ENCODE results near the gene AMER2. TPM values are rescaled to one million over a fixed set of nuclear protein-coding genes. Genes with fewer than 3 reads are reported as not detected.

The AMER2 gene
- polyA plus RNA-seq, 4 donors, result 0.22 to 0.40 (median 0.38) TPM

DNA sequence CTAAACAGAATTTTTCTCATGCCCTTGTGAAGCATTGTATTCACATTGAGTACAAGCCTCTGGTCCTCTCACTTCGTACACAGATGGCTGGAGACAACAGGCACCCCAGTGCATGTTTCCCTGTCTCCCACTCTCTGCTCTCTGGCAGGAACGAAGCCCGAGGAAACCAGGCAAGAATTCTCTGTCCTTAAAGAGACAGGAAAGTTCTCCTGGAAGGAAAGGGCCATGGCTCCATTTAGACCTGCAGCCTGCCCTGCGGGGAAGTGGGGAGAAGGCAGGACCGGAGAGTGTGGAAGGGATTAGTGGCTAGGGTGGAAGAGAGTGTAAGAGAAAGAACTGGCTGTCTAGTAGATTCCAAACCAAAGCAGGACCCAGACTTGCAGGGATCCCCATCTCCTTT is 15.5 kb upstream of the AMER2 start:
- no peak for DNase-seq (ENCODE audit: low read depth in 4 of 4, low spot score in 3 of 4)

DNA sequence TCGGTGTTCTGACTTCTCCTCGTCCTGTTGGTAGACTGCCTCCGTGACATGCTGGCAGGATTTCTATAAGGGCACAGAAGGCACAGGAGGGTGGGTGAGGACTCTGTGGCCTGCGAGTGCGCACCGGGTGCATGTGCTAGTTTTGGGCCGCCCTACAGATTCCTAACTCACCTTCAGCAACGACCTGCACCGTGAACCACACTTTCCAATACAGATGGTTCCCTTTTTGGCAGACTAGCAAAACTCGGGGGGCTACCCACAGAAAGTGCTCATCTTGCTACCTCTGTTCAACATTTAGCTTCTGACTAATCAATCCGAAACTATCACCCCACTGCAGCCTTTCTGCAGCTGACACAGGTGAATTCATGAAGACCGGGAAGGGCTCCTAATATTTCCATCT is 14.1 kb upstream of the AMER2 start:
- no peak for DNase-seq (ENCODE audit: low read depth in 4 of 4, low spot score in 3 of 4)

GRCh38 chr13:25181597-25181996 is 9.5 kb upstream of the AMER2 start:
- DNase-seq (ENCODE audit: low read depth in 4 of 4, low spot score in 3 of 4), result no peak

DNA sequence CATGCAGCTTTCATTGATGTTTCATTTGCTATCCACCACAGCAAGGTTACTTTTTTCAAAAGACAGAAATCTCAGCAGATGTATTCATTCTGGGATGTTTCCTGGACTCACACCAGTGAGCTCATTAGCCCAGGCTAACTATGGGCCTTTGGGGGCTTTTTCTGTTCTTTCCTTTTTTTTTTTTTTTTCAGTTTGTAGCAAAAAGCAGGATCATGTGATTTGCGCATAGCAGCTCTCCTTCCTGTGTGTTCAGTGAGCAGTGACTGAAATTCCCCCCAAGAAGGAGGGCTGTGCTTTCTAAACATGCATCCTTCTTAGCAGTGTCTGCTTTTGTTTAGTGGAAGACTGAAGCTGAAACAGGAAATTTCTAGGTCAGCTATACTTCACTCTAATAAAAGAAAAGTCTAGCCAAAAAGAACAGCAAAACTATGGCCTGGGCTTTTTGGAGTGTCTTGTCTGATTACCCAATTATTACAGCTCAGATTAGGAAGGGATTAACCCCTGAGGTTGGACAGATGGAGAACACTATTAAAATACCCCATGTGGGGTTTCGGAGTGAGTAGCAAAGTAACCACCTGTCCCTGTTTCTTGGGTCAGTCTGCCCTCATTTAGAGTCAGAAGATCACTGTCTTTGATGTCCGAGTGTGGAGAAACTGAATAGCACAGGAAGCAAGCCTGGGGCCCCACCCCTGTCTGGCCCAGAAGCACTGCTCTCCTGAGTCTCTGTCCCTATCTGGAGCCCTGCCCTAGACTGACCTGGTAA is 8.9 kb upstream of the AMER2 start:
- DNase-seq (ENCODE audit: low read depth in 4 of 4, low spot score in 3 of 4), result no peak

DNA sequence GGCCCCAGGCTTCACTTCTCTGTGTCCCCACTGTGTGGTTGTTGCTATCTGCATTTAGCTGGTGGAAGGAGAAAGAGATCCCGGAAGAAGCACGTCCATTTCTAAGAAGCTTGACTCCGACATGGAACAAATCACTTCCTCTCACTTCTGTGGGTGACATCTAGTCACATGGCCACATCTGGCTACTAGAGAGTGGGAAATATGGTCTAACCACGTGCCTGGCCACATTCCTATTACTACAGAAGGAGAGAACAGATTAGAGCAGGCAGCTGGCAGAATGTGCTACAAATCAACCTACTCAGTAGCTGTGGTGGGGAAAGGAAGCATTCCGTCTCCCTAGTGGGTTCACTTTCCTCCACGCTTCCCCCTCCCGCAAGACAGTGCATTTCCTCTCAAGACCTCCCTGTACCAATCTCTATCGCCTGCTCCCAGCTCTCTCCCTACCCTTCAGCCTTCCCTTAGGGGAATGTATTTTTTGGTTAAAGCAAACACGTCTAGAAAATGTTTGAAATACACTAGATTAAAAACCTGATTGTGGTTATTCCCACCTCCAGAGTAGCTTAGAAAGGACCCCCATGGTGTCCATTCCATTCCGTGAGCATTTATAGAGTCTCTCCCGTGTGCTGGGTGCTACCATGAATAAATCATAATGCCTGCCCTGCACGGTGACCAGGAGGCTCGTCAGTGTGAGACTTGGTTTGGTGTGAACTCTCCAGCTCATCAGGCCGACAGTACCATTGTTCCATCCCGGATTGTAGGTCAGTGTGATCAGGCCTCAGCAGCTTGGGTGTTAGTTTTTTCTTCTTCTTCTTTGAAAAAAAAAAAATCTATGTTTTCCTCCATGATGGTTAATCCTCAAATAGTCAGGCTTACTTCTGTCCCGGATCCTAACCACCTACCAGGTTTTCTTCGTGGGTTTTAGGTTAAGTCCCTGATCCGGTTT is 8.0 kb upstream of the AMER2 start:
- no peak for DNase-seq (ENCODE audit: low read depth in 4 of 4, low spot score in 3 of 4)

DNA sequence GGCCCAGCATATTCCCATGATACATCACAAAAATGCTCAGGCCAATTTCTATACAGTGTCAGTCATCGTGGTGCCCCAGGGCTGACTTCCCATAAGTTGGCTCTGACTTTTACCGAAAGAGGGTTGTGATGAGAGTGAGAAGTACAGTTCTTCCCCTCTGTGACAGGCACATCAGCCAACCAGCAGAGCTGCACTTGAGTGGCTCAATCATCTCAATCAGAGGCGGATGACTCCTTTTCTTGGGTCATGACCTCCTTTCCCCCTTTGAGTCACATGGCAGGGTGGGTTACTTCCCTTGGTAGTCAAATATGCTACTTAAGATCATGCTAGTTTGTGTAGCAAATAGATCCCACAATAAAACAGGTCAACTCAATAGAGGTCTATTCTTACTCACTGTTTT is 6.9 kb upstream of the AMER2 start:
- DNase-seq (ENCODE audit: low read depth in 4 of 4, low spot score in 3 of 4), result no peak

GRCh38 chr13:25178070-25178469 is 6.0 kb upstream of the AMER2 start:
- no peak for DNase-seq (ENCODE audit: low read depth in 4 of 4, low spot score in 3 of 4)

- no peak for DNase-seq (ENCODE audit: low read depth in 4 of 4, low spot score in 3 of 4)
These were observed 5.5 kb upstream of the AMER2 start for GRCh38 chr13:25177636-25178035.

DNA sequence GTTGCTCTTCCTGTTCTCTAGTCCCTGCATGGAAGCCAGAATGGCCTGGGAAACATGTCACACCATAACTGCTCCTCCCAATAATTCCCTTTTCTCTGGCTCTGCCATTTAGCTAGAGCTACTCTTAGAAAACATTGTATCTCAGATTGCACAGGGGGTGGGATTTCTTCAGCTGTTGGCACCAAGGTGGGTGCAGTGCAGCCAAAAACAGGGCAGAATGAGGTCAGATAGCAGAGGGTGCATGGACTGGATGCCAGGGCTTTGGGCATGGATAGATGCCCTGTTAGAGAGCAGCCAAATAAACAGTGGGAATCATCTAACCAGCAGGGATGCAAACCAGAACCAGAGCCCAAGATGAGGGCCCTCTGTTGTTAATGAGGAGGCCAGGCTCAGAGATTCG is 4.9 kb upstream of the AMER2 start:
- DNase-seq (ENCODE audit: low read depth in 4 of 4, low spot score in 3 of 4), result no peak

GRCh38 chr13:25175431-25175830 is 3.3 kb upstream of the AMER2 start:
- DNase-seq (ENCODE audit: low read depth in 4 of 4, low spot score in 3 of 4), result no peak

DNA sequence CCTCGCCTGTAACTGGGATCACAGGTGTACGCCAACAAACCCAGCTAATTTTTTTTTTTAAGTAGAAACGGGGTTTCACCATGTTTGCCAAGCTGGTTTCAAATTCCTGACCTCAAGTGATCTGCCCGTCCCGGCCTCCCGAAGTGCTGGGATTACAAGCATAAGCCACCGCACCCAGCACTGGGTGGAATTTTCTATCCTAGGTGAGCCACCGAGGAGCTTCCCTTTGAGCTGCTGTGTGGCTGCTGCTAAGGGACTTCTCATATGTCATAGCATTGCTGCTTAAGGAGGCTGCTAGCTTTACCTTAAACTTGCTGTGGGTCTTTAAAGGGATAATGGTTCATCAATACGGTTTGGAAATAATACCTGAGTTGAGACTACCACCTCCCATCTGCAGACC is 2.9 kb upstream of the AMER2 start:
- DNase-seq (ENCODE audit: low read depth in 4 of 4, low spot score in 3 of 4), result no peak

DNA sequence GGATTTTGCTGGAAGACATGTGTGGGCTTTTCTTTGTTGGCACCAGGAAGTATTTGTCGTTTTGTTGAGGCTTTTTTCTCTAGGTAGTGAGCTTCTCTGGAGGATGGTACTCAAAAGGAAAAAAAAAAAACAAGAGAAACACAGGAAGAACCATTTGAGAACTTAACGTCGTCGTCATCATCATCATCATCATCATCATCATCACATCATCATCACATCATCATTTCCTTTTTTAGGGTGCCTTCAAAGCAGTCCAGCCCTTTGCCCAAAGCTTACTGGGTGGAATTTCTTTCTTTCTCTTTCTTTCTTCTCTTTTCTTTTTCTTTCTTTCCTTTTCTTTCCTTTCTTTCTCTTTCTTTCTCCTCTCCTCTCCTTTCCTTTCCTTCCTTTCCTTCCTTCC is 2.2 kb upstream of the AMER2 start:
- DNase-seq (ENCODE audit: low read depth in 4 of 4, low spot score in 3 of 4), result no peak

DNA sequence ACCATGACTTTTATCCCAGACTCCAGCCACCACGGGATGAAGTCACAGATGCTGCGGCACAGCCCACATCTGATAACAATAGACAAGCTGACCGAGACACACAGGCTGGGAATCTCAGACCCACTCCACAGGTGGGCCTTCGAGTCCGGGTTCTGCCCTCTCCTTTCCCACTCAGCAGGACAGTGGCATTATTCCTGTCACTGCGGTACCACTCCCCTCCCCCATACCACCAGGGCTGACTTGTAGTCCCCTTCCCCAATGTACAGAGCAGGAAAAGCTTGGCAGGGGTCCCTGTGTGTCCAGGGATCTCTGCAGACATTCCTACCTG is 179 bp upstream of the AMER2 start:
- no peak for DNase-seq (ENCODE audit: low read depth in 4 of 4, low spot score in 3 of 4)

GRCh38 chr13:25171170-25171516 is 945 bp downstream of the AMER2 start:
- DNase-seq (ENCODE audit: low read depth in 4 of 4, low spot score in 3 of 4), result no peak

DNA sequence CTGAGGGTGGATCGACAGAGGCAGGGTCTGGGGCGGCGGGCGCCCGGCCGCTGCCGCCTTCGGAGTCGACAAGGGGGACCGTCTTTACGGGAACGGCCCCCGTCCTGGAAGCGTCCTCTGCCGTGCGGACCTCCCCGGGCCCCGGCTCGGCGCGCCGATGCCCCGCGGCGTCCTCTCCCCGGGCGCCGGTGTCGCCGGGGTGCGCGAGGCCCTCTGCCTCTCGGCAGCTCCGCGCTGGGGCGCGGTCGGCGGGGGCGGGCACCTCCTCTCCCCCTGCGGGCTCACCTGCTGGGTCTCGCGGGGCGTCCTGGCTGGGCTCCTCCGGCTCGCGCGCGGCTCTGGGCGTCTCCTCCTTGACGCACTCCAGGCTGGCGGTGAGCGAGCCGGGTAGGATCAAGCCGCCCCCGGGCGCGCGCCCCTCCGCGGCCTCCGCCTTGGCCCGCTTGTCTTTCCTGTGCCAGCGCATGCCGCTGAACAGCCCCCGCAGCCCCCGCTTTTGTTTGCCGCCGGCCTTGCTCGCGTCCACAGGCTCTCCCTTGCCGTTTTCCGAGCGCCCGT is 1.5 kb downstream of the AMER2 start:
- DNase-seq (ENCODE audit: low read depth in 4 of 4, low spot score in 3 of 4), result no peak

GRCh38 chr13:25169951-25170553 is 2.0 kb downstream of the AMER2 start:
- no peak for DNase-seq (ENCODE audit: low read depth in 4 of 4, low spot score in 3 of 4)

- no peak for DNase-seq (ENCODE audit: low read depth in 4 of 4, low spot score in 3 of 4)
These were observed 2.7 kb downstream of the AMER2 start for GRCh38 chr13:25169356-25169755.

GRCh38 chr13:25168790-25169189 is 3.3 kb downstream of the AMER2 start:
- DNase-seq (ENCODE audit: low read depth in 4 of 4, low spot score in 3 of 4), result no peak

GRCh38 chr13:25167382-25168174 is 4.5 kb downstream of the AMER2 start:
- DNase-seq (ENCODE audit: low read depth in 4 of 4, low spot score in 3 of 4), result no peak

DNA sequence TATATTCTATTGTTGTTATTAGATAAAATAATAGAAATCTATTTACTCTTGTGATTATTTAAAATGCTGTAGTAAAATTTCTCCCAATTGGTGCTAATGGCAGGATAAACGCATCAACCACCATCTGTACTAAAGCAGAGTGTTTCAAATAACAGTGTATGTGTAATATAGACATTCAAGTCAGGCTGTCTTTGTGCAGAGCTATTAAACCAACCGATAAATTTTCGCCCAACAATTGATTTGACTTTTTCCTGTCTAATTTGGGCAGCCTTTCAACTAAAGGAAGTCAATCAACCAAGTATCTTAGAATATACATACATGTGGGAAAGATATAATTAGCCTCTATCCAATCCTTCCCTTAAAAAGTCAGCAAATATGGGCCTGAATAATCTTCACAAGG is 5.8 kb downstream of the AMER2 start:
- no peak for DNase-seq (ENCODE audit: low read depth in 4 of 4, low spot score in 3 of 4)

DNA sequence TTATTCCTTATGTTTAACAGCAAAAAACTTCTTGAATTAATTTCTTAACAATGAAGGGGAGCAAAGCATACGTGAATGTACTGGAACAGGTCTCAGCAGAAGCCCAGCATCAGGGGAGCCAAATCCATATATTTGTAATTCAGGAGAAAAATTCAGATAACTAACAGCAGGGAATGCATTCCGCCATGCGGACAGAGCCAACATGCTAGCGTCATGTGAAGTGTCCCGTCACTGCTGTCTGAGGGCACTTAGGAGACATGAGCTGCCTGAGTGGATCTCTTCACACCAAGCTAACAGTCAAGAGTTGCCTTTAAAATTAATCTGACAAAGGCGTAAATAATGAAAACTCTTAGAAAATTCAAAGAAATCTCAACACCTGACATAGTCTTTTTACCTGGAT is 6.4 kb downstream of the AMER2 start:
- no peak for DNase-seq (ENCODE audit: low read depth in 4 of 4, low spot score in 3 of 4)
